DMS114 treated with DMSO at 0.1 percent for 48 hours (cell line): ENCODE results near the gene ERI3.
A peak's percentile ranks its signal among the peaks of the same experiment; 100 is the strongest.

Experiments used
- DNase-seq: peaks from one replicate; lab custom pipeline; 2025; ENCODE audit not compliant: unreplicated experiment; lab: John Stamatoyannopoulos, UW

ERI3 gene, protein sequence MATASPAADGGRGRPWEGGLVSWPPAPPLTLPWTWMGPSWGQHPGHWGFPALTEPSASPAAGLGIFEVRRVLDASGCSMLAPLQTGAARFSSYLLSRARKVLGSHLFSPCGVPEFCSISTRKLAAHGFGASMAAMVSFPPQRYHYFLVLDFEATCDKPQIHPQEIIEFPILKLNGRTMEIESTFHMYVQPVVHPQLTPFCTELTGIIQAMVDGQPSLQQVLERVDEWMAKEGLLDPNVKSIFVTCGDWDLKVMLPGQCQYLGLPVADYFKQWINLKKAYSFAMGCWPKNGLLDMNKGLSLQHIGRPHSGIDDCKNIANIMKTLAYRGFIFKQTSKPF

DNA sequence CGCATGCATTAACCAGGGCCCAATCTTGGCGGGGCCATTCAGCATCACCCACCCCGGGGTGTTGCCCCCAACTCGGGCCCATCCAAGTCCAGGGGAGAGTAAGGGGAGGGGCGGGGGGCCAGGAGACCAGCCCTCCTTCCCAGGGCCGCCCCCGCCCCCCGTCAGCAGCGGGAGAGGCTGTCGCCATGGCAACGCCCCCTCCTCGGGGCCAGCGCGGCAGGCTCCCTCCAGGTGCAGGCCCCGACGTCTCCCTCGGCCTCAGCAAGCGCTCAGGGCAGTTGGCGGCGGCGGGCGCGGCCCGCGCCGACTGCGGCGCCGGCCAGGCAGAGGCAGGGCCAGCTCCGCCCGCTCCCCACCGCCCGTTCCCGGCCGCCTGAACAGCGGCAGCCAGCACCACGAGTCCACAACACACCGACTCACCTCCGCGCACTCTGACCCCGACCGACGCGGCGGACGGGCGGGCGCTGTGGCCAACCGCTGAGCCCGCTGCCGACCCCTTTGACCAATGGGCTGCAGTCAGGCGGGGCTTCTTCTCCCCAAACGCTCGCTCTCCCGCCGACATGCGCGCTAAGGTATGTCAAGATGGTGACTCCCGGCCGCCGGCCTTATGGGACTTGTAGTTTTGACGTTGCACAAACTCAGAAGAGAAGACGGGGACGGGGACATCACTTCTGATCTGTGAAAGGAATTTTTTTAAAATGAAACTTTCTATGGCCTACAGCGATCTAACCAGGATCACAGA, at the start of gene ERI3:
TSS of gene ERI3 (minus strand) at position 418 of the 742 bp plus-strand sequence. CDS start at position 187, 231 bp downstream.
- peak; percentile 95 for DNase-seq

DNA sequence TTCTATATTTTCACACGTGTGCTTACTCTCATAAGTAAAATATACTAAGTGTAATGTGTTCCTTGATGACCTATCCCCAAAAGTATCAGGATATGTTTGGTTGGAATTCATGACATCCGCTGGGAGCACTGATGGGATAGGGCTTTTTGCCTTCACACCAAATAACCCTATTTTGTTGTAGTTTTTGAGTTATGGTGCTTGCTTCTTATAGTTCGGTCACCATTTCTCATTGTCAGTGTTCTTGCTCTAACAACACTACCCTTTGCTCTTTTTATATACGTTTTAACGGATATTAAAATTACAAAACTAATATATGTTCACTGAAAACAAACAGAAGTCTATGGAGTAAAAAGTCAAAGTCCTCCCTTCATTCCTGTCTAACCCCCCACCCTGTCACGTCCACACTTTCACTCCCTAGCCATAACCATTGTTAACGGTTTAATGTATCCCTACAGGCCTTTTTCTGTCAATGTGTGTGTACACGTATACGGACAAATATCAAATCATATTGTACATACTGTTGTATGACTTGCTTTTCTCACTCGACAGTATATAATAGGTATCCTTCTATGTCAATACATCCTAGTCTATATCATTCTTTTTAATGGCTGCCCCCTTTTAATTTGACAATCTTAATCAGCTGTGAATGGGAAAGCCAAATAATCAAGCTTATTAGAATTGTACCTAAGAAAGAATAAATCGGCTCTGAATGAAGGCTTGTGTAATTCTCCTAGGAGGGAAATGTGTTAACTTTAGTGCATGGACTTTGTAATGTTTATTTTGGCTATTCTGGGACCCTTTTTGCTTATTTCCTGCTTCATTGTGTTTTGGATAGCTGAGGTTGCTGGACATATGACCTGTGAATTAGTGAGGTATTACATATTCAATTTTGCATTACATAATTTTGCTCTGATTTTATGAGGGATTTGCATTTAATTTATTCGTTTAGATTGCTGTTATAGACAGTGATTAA, 46.5 kb upstream of the ERI3 start:
- DNase-seq = no peak

DNA sequence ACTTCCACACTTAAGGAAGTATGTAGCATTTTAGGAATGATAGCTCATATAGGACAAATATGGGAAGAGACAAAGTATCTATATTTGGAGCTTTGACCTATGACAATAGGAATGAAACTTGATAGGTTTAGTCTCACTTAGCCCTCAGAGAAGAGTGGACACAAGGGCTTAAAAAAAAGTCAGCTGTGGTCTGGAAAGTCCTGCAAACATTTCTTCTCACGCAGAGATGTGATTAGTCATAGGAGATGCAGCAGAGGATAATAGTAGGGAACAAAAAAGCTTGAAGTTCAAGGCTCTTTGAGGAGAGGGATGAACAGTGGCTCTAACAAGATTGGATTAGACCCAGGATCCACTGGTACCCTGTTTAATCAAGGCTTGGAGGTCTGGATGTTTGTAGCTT, 35.2 kb upstream of the ERI3 start:
- DNase-seq = no peak

DNA sequence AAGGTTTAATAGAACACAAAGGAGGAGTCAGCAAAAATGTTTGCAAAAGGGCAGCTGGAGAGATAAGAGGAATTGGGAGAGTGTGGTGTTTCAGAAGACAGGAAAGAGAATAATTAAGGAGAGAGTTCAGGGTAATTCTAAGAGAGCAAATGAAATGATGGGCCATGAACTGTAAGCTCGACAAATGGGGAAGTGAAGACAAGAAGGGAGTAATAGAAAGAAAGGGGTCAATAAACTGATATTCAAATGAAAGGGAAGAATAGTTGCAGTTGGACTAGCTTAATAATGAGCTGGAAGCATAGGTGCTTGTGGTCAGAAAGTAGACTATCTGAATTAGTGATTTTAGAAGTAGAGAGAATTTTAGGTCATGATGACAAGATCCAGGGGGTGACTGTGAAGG, 34.4 kb upstream of the ERI3 start:
- no peak for DNase-seq

DNA sequence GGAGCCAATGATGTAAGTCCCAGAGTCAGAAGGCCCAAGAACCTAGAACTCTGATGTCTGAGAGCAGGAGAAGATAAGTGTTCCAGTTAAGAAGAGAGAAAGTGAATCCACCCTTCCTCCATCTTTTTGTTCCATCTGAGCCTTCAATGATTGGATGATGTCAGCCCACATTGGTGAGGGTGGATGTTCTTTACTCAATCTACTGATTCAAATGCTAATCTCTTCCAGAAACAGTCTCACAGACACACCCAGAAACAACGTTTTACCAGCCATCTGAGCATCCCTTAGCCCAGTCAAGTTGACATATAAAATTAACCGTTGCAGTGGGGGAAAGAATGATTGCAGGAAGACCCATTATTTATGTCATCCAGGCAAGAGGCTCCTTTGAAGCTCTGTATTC, 33.5 kb upstream of the ERI3 start:
- no peak for DNase-seq

DNA sequence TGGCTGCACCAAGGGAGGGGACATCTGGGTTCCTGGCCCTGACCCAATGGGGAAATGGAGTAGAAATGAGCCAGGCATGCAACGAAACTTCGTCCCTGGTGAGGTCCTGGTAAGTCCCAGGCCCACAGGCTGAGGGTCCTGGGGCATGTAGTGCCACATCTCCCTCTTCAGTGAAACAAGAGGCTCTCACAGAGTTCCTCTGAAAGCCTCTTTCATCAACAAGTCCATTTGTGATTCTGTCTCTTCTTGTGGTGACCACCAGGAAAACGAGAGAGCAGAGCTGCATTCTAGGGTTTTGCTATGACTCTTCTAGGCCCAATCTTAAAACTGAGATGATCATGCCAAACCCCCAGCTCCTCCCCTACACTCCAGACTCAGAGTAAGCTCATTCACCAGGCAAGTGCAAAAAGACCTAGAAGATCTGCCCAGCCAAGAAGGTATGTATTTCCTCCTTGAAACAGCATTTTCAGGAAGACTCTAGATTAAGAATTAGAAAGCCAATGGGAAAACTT, 25.7 kb upstream of the ERI3 start:
- no peak for DNase-seq

DNA sequence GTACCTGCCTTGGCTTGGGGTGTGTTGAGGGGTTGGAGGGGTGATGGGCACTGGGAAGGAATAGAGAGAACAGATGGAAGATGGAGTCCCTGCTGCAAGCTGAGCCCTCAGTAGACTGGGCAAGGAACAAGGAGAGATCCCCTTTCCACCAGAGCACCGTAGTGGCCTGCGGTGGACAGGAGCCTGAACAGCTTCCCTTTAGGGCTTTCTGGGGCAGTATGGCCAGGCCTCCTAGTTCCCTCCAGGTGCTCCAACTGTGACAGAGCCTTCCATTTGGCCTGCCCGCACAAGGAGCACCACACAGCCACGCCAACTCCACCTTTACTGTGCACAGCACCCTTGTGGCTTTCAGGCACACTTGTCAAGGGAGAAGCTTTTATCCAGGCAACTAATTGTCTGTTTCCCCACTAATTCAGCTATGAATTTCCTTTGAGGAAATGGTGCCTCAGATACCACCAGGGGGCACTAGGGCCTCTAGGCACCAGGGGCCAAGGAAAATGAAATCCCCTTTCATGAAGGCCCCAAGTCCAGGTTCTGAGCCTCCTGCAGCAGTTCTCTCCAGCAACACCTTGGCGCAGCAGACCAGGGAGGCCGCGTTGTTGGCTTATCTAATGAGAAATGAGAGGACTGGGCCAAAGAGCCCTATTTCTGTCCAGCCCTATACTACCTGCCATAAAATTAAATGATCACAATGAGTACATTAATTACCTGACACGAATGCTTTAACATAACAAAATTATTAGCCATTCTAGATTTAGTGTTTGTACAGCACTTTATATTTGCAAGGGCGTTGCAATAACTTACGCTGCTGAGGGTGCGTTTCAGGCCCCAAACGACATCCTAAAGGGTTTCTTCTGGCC, 23.1 kb upstream of the ERI3 start:
- peak; percentile 11 for DNase-seq

DNA sequence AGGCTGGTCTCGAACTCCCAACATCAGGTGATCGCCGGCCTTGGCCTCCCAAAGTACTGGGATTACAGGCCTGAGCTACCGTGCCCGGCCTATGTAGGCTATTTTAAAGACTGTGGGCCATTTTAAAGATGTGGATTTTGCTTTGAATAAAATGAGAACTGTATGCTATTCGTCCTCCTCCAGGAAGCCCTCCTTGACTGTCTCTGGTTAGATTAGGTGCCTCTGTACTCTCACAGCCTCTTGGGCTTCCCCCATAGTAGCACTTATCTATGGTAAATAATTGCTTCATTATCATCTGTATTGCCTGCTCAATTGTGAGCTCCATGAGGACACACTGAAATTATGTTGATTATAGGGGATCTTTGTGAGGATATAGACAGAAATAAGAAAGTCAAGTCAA, 20.5 kb upstream of the ERI3 start:
- DNase-seq = no peak

DNA sequence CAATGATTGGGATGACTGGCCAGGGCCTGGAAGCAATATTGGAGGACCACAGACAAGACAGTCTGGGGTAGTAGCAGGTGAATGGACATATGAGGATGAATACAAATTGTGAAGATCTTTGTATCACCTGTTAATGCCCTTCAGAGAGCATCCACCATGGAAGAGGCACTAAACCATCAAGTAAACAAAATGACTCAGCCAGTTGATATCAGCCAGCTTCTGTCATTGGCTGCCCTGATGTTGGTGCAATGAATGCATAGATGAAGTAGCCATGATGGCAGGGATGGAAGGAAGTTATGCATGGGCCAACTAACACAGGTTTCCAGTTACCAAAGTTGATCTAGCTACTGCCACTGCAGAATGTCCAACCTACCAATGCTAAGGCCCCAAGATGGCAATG, 16.1 kb upstream of the ERI3 start:
- DNase-seq = no peak

DNA sequence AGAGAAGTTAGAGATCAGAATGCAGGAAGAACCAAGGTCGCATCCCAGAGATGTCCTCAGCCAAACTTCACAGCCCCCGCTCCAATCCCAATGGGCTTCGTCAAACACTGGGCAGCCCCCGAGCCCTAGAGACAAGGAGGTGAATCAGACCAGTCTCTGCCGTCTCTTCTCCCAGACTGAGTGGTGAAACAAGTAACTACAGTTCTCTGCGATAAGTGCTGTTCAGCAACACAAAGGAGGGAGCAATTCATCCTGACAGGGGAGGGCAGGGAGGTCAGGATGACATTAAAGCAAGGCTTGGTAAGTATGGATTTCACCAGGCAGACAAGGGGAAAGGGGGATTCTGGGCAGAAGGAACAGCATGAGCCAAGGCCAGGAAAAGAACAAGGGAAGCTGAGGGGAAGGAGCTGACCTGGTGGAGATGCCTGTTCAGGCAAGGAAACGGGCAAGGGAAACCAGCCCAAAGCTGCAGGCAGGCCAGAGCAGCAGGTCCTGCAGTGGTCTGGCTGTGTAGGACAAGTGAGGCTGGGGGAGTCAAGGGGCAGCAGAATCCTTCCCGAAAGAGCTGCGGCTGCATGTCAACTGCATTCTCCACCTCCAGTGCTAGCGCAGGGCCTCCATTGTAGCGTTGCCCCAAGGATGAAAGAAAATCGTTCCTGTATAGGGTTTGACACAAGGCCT, 13.6 kb upstream of the ERI3 start:
- DNase-seq = no peak

DNA sequence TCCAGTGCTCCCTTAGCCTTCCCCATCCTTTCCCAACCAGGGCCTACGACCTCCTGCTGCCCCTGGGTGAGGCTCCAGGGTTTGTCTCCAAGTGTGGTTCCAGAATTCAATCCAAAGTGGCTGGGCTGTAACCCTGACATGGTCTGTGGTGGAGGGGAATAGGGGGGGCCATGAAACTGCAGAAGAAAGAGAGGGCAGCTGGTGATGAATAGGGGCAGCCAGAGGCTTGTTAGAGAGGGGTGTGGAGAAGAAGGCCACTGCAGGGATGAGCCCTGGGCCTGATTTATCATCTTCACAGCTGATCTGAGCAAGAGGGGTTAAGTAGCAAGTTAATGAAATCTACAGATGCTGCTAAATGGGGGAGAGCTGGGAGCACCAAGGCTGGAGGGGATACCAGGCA, 12.9 kb upstream of the ERI3 start:
- no peak for DNase-seq

DNA sequence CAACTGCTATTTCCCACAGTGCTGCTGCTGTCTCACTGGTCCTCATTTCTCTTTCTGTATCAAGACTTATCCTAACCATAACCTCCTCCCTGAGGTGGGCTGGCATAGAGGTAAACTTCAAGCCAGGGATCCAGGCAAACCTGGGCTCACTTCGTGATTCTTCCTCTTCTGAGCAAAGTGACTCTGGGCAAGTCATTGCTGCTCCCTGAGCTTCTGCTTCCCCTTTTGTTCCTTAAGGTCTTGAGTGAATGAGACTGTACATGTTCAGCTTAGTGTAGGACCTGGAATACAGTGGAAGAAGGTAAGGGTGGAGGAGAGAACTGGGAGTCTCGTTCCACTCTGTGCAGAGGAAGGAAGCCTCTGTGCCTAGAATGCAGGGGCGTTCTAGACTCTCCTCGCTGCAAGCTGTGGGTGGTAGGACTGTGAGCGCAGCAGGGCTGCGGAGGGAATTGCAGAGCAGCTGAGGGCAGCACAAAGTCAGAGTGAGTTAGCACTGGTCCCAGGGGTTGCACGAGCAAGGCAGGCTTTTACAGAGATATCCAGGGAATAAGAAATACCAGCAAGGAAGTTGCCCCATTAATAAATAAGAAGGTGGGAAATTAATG, 11.4 kb upstream of the ERI3 start:
- DNase-seq = no peak

DNA sequence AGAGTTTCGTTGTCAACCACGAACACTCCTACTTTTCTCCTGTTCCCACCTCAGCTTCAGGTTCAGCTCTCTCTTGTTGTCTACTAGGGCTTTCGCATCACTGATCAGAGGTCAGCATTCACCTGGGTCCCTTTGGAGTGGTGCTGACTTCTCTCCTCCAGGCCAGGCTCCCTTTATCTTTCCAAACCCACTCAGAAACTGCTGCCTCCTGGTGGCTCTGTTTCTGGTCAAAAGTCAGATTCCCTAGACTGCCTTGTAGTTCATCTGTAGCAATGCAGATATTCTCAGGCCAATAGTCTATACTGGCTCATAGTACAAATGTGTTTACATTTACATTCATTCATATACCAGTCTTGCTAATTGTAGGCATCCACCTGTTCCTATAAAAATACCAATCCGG, 6.4 kb upstream of the ERI3 start:
- DNase-seq = no peak

DNA sequence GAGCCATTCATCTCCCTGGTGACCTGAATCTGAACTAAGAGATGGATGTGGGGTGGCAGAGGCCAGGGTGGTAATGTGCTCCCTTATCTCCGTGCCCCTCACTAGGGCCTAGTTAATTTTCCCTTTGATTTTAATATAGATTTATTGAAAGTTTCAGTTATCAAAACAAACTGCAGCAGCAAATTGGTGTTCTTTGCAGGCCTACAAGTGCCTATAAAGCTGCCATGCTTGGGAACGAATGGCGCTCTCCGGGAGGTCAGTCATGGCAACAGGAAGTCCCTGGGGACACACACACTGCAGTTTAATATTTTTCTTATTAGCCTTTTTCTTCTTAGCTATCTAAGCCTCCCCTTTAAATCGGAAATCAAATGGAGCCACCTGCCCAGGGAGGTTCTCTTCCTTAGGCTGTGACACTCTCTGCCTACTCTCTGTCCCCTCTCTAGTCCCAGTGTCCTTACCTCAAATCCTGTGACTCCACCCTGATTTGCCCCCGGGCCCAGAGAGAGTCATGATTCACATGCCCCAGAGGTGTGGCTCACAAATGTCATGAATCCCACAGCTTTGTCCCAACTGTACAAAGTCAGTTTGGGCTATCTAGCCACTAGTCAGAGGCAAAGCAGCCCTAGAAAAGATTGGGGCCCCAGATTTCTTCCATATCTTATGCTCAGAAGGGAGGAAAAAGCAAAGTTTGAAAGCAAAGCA, 4.3 kb upstream of the ERI3 start:
- DNase-seq = no peak

DNA sequence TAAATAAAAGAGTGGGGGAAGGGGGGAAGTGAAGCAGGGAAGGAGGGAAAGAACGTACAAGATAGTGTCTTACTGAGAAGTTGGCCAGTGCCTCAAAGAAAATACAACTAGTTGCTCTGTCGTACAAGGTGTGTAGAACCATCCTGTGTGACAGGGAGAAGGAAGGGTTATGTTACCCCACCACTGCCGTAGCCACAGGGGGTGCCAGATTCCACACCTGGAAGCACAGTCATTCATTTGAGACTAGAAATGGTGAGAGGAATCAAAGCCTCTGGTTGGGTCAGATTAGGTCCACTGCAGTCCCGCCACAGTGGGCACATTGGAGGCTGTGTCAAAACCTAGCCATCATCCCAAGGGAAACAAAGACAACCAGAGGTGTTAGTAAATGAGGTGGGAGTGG, 2.7 kb upstream of the ERI3 start:
- no peak for DNase-seq

DNA sequence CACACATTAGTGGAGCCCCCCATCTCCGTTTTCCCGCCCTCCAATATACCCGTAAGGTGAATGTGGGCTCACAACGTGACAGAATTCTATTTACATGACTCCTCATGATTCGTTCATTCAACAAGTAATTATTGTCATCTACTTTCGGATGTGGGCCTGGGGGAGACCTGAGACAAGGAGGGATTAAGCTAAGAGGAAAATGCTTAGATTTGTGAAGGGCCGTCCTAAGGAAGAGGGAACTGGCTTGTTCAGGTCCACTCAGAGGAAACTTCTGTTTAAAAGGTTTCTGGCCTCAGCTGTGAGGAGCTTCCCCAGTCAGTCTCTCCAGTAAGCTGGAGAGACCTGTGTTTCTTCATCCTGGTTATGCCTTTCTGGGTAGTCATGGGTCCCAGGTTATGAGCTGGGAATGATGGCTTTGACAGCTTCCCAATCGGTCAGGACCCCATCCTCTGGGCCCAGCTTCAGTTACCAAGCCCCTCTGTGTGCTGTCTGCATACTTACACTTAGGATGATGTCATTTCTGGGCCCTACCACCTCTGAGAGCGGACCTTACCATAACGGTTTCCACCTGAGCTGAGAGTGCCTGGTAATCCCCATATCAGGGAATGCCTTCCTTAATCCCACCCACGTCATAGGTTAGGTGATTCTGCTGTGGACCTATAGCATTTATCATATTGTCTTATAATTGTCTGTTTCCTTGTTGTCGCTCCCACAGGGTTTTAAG, 687 bp upstream of the ERI3 start:
- DNase-seq = no peak

DNA sequence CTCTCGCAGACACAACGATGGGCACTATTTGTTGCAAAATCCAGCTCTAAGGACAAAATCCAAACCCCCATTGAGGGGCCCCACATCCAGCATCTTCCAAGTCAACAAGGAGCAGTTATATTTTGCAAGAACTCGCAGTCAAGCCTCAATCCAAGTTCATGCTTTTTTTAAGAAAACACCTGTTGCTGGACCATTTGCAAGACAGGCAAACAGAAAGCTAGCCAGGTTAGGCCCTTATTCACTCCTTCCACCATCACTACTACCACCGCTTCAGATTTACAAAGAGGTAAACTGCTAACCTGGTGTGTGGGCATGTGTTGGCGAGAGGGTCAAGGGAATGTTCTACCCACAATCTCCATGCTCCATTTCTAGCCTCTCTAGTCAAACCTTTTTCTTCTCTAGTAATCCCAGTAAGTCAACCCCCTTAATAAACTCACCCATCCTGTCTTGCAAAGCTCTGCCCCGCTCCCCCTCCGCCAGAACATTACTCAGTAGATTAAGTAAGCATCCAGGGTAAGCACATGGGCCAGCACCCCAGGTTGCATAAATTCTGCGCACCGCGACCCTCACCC, 703 bp downstream of the ERI3 start:
- no peak for DNase-seq

DNA sequence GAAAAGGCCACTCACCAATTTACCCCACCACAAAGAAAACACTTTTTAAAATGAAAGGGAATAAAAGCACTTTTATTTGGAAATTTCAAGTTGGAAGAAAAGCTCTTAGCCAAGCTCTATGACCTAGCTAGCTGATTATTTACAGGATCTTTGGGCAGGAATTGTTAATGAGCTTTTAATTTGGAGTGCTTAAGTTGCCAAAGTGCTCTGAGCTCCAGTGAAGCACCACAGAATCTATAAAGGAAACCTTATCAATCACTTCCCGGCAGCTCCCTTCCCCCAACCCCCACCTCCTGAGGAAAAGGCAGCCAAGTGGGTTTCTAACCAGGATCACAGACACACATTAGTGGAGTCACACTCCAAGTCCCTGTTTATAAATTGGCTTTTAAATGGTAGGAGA, 1.5 kb downstream of the ERI3 start:
- no peak for DNase-seq
